IPS-NIHi7 (cell line): ENCODE measurements around the gene IQSEC2.

Source experiments
- DNase-seq: peaks from one replicate; pipeline ENCODE4 v3.0.0; 2012; ENCODE audit warnings: mixed read lengths; ENCODE audit errors: extremely low spot score

The IQSEC2 gene

DNA sequence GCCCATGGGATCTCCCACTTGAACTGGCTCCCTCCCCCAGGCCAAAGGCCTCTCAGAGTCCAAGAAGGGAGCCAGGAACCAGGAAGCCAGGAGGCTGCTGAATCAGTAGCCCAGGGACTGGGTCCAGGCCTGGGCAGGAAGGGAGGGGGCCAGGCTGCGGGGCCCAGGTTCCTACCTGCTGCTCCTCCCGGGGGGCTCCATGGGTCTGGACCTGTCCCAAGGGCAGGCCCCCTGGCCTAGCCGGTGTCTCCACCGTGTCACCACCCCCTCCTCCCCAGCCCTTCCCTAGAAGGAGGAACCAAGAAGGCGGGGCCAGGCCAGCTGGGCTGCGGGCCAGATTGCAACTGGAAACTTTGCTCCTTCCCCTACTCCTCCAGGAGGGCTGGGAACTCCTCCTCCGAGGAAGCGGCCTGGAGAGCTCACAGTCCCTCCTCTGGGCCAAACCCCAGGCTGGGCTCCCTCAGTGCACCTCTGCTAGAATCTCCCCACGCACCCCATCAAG, at the start of gene IQSEC2:
Gene IQSEC2, minus strand, starts transcription at position 264 of the 502 bp plus-strand sequence.
- DNase-seq = peak; percentile 63

GRCh38 chrX:53330331-53330730, 48.9 kb upstream of the IQSEC2 start:
- DNase-seq = no peak

GRCh38 chrX:53324803-53325202, 43.4 kb upstream of the IQSEC2 start:
- DNase-seq = no peak

- no peak for DNase-seq
Measured at GRCh38 chrX:53324085-53324484, 42.7 kb upstream of the IQSEC2 start.

DNA sequence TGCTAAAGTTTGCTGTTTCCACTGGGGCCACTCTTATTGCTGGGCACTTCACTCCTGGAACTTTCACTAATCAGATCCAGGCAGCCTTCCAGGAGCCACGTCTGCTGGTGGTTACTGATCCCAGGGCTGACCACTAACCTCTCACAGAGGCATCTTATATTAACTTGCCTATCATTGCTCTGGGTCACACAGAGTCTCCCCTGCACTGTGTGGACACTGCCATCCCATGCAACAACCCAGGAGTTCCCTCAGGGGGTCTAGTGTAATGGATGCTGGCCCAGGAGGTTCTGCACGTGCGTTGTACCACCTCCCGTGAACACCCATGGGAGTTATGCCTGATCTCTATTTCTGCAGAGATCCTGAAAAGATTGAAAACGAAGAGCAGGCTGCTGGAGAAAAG, 41.8 kb upstream of the IQSEC2 start:
- no peak for DNase-seq

- DNase-seq = no peak
Measured at GRCh38 chrX:53321943-53322497, 40.6 kb upstream of the IQSEC2 start.

GRCh38 chrX:53321230-53321942, 40.0 kb upstream of the IQSEC2 start:
- no peak for DNase-seq

DNA sequence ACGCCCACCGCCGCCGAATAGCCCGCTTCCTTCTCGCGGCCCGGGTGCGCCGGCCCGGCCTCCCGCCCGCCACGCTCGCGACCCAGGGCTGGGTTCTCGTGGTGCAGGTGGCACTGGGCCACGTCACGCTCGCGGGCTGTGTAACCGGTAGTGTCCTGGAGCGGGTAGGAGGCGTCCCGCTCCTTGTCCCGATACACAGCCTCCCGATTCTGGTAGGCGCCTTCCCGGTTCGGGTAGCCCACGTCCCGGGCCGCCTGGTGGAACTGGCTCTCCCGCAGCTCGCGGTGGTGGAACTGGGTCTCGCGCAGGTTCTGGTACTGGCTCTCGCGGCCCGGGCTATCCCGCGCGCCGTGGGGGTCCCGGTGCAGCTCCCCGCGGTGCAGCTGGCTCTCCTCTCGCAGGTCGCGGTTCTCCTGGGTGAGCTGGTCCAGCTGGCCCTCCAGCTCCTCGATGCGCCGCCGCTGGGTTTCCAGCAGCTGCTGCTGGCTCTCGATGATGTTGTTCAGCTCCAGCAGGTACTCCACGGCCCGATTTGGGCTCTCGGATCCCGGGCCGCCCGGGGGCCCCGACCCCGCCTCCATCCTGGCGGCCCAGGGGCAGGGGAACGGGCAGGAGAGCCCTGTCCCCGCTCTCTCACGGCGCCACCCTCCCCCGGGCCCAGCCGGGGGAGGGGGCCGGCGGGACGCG, 39.3 kb upstream of the IQSEC2 start:
- no peak for DNase-seq

- no peak for DNase-seq
Measured at GRCh38 chrX:53319614-53320542, 38.5 kb upstream of the IQSEC2 start.

- DNase-seq = no peak
Measured at GRCh38 chrX:53318766-53319353, 37.5 kb upstream of the IQSEC2 start.

GRCh38 chrX:53317365-53318069, 36.1 kb upstream of the IQSEC2 start:
- peak; percentile 72 for DNase-seq

GRCh38 chrX:53316860-53317237, 35.5 kb upstream of the IQSEC2 start:
- no peak for DNase-seq

GRCh38 chrX:53316111-53316859, 34.9 kb upstream of the IQSEC2 start:
- no peak for DNase-seq

GRCh38 chrX:53313728-53314105, 32.3 kb upstream of the IQSEC2 start:
- no peak for DNase-seq

- peak; percentile 63 for DNase-seq
Measured at GRCh38 chrX:53312946-53313727, 31.8 kb upstream of the IQSEC2 start.

DNA sequence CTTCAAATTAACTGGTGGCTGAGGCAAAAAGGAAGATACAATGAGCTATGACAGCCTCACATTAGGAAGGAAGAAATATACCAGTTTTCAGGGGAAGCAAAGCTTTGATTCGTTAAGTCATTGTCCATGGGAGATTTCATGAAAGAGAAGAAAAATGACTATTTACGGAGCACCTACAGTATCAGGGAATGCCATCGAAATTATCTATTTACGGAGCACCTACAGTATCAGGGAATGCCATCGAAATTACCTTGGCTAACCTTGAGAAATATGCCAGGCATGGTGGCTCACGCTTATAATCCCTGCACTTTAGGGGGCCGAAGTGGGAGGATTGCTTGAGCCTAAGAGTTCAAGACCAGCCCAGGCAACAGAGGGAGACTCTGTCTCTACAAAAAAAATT, 28.5 kb upstream of the IQSEC2 start:
- DNase-seq = no peak

- DNase-seq = no peak
Measured at GRCh38 chrX:53308836-53309235, 27.5 kb upstream of the IQSEC2 start.

DNA sequence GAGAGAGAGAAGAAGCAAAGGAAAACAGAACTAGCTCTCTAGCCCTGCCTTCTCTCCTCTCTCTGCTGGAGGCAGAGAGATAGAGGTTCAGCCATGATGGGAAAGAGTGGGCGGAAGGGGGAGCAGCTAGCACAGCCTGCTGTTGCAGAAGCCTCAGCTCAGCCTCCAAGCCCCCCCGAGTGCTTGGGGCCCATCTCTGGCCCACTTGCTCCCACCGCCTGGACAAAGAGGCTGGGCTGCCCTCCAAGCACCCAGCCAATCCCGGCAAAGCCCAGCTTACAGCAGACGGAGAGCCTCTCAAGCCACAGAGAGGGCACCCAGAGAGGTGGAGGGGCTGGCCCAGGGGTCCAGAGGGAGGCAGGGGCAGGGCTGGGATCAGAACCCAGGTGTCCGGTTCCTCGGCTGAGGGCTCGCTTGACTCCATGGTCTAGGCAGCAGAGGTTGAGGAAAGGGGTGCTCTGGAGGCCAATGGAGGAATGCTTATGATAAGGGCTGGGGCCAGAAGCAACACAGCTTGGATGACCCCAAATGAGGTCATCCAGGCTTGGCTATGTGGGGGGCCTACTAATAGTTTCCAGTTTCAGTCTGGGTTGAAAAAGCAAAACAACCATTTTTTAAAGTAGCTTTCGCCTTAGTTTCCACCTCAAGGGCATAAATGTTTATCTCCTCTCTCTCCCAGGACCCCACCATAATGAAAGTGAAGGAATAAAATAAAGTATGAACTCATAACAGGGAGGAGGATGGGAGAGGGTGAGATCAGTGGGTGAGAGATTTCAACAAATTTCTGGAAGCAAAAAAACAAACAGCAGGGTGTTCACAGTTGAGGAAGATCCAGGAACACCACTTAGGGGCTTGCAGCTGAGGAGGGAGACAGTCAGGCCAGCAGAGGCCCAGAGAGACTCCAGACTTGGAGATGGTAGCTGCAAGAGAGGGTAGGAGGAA, 24.9 kb upstream of the IQSEC2 start:
- DNase-seq = no peak
